ENCODE results near the gene GRIK1. TPM values are rescaled to one million over a fixed set of nuclear protein-coding genes. Genes with fewer than 3 reads are reported as not detected.

Gene GRIK1
- total RNA-seq, 1 experiment from 2014 or later = 0.09 TPM

GRCh38 chr21:29933088-29933487, 6.7 kb downstream of the GRIK1 start:
- peaks cover 13% of the 10 kb centered on the region for H3K4me1 Mint-ChIP-seq
- no peaks in the 10 kb centered on the region for H3K36me3 Mint-ChIP-seq

GRCh38 chr21:29928537-29928936, 11.3 kb downstream of the GRIK1 start:
- CTCF ChIA-PET = no interaction called here
- H3K4me3 Mint-ChIP-seq = no peak overlapping the region
- DNase-seq (ENCODE audit: low spot score) (no peak), ATAC-seq (peak; percentile 52; the same call in 1 of the 2 replicates)
- H3K4me1 Mint-ChIP-seq = peaks cover 13% of the 10 kb centered on the region
- POLR2A ChIA-PET = no interaction called here
- no peaks in the 10 kb centered on the region for H3K36me3 Mint-ChIP-seq
- no peak overlapping the region for H3K27ac Mint-ChIP-seq
- H3K27me3 Mint-ChIP-seq (ENCODE audit: low read depth) = peaks cover 20% of the 10 kb centered on the region
- no peaks in the 10 kb centered on the region for H3K9me3 Mint-ChIP-seq
- TF ChIP-seq SP1 (CRISPR knock-in tag; conservative IDR thresholded peaks at IDR 0.05) (no peak), ZNF532 (CRISPR knock-in tag; IDR thresholded peaks at IDR 0.05; ENCODE audit: borderline replicate concordance) (no peak), ATF3 (CRISPR knock-in tag; conservative IDR thresholded peaks at IDR 0.05) (no peak), ARID4B (CRISPR knock-in tag; IDR thresholded peaks at IDR 0.05; ENCODE audit: borderline replicate concordance) (no peak), ZSCAN18 (CRISPR knock-in tag; IDR thresholded peaks at IDR 0.05) (no peak), ZNF671 (CRISPR knock-in tag; IDR thresholded peaks at IDR 0.05) (no peak), E2F5 (CRISPR knock-in tag; IDR thresholded peaks at IDR 0.05) (no peak), NFATC4 (CRISPR knock-in tag; IDR thresholded peaks at IDR 0.05) (no peak), ZNF423 (CRISPR knock-in tag; IDR thresholded peaks at IDR 0.05) (no peak), USF2 (CRISPR knock-in tag; IDR thresholded peaks at IDR 0.05) (no peak), ELF4 (CRISPR knock-in tag; IDR thresholded peaks at IDR 0.05; ENCODE audit: low read depth) (no peak), ZNF219 (CRISPR knock-in tag; IDR thresholded peaks at IDR 0.05; ENCODE audit: borderline replicate concordance) (no peak)

More at GRCh38 chr21:29933088-29933487, 6.7 kb downstream of the GRIK1 start:
- Mint-ChIP-seq H3K4me3 (no peak overlapping the region), H3K27me3 (ENCODE audit: low read depth) (peaks cover 36% of the 10 kb centered on the region), H3K27ac (no peak overlapping the region), H3K9me3 (no peaks in the 10 kb centered on the region)
- TF ChIP-seq USF1 (CRISPR knock-in tag; IDR thresholded peaks at IDR 0.05) = 0 out of 2 replicates have a peak, but pooled peaks have one; percentile 22
- no peak for TF ChIP-seq MLX (CRISPR knock-in tag; IDR thresholded peaks at IDR 0.05)
- TF ChIP-seq ZNF219 (CRISPR knock-in tag; IDR thresholded peaks at IDR 0.05; ENCODE audit: borderline replicate concordance) = no peak
- no peak for TF ChIP-seq RORB (CRISPR knock-in tag; IDR thresholded peaks at IDR 0.05)
- peak; percentile 51 for TF ChIP-seq USF2 (CRISPR knock-in tag; IDR thresholded peaks at IDR 0.05)
- TF ChIP-seq GTF2I (CRISPR knock-in tag; conservative IDR thresholded peaks at IDR 0.05) = no peak
- TF ChIP-seq ATF1 (CRISPR knock-in tag; IDR thresholded peaks at IDR 0.05) = no peak
- ChIA-PET CTCF (no interaction called here), POLR2A (no interaction called here)
- ATAC-seq (no peak), DNase-seq (ENCODE audit: low spot score) (no peak)
